PFSK-1 (cell line): ENCODE data around the gene NUP98.

Experiments
- FOXP2 ChIP-seq: optimal IDR thresholded peaks from 2 replicates; pipeline ENCODE3; 2011; ENCODE audit warnings: borderline replicate concordance, control low read depth, inconsistent platforms; ENCODE audit not compliant: insufficient read depth; ENCODE audit errors: extremely low read length, extremely low read depth
- POLR2AphosphoS5 ChIP-seq: IDR thresholded peaks from 2 replicates; pipeline ENCODE4 v1.6.1; 2012; ENCODE audit warnings: low read depth, mild to moderate bottlenecking, control low read depth, low read length, moderate library complexity
- SIN3A ChIP-seq: IDR thresholded peaks from 2 replicates; pipeline ENCODE4 v1.6.1; 2012; ENCODE audit warnings: mild to moderate bottlenecking, low read length, moderate library complexity, borderline replicate concordance; ENCODE audit not compliant: insufficient read depth
- TAF1 ChIP-seq: IDR thresholded peaks from 2 replicates; pipeline ENCODE4 v1.6.1; 2012; ENCODE audit warnings: low read length, control low read depth, borderline replicate concordance; ENCODE audit not compliant: insufficient read depth
- TF ChIP-seq, protein P1 (sequence below), 2 experiments: IDR thresholded peaks; 2 replicates each; pipeline versions ENCODE4 v1.6.1 to v1.8.0; 2011 to 2012; ENCODE audit warnings: low read depth in 2 of 2, low read length in 2 of 2, control low read depth in 1 of 2, inconsistent platforms in 1 of 2, mild to moderate bottlenecking in 1 of 2, moderate library complexity in 1 of 2; ENCODE audit not compliant: insufficient read depth in 1 of 2

The NUP98 gene

DNA sequence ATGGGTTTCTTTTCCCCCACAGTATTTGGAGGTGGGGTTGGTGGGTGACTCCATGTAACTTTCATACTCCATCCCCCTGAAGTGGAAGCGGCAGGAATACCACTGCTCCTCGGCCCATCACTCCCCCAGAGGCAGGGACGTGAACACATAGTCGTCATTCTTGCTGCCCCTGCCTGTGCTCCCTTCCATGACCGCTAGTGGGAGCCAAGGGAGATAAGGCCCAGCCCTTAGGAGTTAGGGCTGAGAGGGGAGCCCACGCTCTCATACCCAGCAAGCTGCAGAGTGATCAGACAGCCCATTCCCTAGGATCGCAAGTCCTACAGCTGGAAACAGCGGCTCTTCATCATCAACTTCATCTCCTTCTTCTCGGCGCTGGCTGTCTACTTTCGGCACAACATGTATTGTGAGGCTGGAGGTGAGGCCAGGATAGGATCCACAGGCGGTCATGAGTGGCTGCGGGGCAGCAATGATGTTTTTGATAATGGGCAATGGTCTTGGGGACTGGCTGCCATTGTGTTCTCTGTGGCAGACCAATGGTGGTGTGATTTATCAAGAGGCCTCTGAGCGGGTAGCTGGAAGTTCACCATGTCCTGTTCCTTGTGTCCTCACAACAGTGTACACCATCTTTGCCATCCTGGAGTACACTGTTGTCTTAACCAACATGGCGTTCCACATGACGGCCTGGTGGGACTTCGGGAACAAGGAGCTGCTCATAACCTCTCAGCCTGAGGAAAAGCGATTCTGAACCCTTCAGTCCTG is 27.5 kb upstream of the NUP98 start:
- TF ChIP-seq FOXP2 (peak; percentile 51), SIN3A (no peak)

DNA sequence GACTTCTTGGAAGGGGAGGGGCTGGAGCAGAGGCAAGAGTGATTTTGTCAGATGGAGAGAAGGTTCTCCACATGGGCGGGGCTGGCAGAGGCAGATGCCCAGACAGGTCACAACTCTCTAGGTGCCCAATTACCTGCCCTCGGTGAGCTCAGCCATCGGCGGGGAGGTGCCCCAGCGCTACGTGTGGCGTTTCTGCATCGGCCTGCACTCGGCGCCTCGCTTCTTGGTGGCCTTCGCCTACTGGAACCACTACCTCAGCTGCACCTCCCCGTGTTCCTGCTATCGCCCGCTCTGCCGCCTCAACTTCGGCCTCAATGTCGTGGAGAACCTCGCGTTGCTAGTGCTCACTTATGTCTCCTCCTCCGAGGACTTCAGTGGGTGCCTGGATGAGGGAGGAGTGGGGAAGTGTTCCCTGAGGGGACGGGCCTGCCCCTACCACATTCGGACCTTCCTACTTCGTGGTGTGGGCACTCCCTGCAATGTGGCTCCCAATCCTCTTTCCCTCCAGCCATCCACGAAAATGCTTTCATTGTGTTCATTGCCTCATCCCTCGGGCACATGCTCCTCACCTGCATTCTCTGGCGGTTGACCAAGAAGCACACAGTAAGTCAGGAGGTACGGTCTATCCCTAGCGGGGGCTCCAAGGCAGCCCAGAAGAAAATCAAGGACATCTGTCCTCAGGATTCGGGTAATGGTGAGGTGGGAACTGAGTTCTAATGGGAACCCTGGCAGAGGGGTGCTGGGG is 26.6 kb upstream of the NUP98 start:
- TF ChIP-seq, protein P1, sequence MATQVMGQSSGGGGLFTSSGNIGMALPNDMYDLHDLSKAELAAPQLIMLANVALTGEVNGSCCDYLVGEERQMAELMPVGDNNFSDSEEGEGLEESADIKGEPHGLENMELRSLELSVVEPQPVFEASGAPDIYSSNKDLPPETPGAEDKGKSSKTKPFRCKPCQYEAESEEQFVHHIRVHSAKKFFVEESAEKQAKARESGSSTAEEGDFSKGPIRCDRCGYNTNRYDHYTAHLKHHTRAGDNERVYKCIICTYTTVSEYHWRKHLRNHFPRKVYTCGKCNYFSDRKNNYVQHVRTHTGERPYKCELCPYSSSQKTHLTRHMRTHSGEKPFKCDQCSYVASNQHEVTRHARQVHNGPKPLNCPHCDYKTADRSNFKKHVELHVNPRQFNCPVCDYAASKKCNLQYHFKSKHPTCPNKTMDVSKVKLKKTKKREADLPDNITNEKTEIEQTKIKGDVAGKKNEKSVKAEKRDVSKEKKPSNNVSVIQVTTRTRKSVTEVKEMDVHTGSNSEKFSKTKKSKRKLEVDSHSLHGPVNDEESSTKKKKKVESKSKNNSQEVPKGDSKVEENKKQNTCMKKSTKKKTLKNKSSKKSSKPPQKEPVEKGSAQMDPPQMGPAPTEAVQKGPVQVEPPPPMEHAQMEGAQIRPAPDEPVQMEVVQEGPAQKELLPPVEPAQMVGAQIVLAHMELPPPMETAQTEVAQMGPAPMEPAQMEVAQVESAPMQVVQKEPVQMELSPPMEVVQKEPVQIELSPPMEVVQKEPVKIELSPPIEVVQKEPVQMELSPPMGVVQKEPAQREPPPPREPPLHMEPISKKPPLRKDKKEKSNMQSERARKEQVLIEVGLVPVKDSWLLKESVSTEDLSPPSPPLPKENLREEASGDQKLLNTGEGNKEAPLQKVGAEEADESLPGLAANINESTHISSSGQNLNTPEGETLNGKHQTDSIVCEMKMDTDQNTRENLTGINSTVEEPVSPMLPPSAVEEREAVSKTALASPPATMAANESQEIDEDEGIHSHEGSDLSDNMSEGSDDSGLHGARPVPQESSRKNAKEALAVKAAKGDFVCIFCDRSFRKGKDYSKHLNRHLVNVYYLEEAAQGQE (IDR thresholded peaks at IDR 0.05; ENCODE audit: insufficient read depth in 1 of 2, low read depth in 2 of 2, low read length in 2 of 2), result no peak
- TF ChIP-seq POLR2AphosphoS5 (no peak), TAF1 (no peak), SIN3A (no peak), FOXP2 (peak; percentile 13)

DNA sequence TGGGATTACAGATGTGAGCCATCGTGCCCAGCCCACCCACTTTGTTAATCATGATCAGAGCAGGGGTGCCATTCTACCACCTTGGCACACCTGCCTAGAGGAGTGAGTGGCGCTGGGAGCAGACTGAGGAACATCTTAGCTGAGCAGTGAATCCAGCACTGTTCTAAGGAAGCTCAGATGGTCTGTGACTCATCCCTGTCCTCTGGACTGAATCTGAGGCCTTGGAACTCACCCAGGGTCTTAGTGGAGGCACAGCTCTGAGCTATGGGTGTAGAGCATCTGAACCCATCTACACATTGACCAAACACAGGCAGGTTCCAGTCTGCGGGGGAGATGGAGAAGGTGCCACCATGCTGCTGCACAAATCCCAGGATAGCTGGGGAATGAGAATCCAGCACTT is 25.9 kb upstream of the NUP98 start:
- TF ChIP-seq TAF1, result no peak
- TF ChIP-seq POLR2AphosphoS5, result no peak
- TF ChIP-seq SIN3A, result no peak
- TF ChIP-seq, protein P1 (IDR thresholded peaks at IDR 0.05; ENCODE audit: insufficient read depth in 1 of 2, low read depth in 2 of 2, low read length in 2 of 2), result no peak
- TF ChIP-seq FOXP2, result no peak

DNA sequence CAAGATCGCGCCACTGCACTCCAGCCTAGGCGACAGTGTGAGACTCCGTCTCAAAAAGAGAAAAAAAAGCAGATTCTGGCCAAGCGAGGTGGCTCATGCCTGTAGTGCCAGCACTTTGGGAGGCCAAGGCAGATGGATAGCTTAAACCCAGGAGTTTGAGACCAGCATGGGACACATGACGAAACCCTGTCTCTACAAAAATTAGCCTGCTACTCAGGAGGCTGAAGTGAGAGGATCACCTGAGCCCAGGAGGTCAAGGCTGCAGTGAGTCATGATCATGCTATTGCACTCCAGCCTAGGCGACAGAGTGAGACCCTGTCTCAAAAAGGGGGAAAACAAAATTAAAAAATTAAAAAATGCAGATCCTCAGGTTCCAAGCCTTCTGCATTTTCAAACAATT is 25.0 kb upstream of the NUP98 start:
- no peak for TF ChIP-seq POLR2AphosphoS5
- no peak for TF ChIP-seq SIN3A
- TF ChIP-seq FOXP2, result no peak
- TF ChIP-seq, protein P1 (IDR thresholded peaks at IDR 0.05; ENCODE audit: insufficient read depth in 1 of 2, low read depth in 2 of 2, low read length in 2 of 2), result no peak

GRCh38 chr11:3820971-3821370 is 23.6 kb upstream of the NUP98 start:
- TF ChIP-seq SIN3A, result no peak
- TF ChIP-seq, protein P1 (IDR thresholded peaks at IDR 0.05; ENCODE audit: insufficient read depth in 1 of 2, low read depth in 2 of 2, low read length in 2 of 2), result no peak
- no peak for TF ChIP-seq FOXP2
- TF ChIP-seq TAF1, result no peak
- TF ChIP-seq POLR2AphosphoS5, result no peak
